GM19438 (cell line): Measurements from ENCODE around the gene RPLP2.

Source experiments
- ATAC-seq: cut with Tn5 transposase; IDR thresholded peaks from one replicate; pipeline ENCODE4 v1.9.1; 2021; ENCODE audit warnings: low read depth; ENCODE audit not compliant: unreplicated experiment

The RPLP2 gene

DNA sequence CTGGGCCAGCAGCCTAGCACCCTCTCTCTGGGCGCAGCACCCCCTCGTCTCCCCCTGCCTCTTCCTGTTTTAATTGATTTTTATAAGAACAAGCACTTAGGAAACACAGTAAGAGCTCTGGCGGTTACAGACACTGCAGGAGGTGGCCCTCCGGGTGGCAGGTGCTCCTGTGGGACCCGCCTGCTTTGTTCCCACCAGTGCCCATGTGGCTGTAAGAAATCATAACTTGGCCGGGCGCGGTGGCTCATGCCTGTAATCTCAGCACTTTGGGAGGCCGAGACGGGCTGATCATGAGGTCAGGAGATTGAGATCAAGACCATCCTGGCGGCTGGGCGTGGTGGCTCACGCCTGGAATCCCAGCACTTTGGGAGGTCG is 51.3 kb downstream of the RPLP2 start:
- ATAC-seq = no peak

DNA sequence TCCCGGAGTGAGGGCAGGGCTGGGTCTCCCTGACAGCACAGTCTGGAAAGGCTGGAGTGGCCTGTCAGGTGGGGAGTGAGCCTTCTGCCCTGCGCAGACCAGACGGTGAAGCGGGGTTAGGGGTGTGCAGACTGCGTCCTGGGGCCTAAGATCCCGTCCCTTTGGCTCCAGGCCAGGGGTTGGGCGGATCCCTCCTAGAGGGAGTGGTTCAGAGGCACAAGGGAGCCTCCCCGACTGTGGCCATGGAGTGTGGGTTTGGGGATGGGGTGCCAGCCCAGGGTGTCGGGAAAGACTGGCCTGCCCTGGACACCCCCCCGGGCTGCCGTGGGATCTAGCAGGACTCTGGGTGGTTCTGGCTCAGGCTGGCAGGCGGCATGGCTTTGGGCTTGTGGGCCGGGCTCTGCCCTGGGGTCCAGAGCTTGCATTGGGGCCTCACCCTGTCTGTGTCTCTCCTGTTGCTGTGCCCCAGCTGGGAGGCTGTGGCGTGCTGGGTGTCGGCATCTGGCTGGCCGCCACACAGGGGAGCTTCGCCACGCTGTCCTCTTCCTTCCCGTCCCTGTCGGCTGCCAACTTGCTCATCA is 52.4 kb downstream of the RPLP2 start:
- no peak for ATAC-seq
